ENCODE data around the gene TMEM52.

The TMEM52 gene

DNA sequence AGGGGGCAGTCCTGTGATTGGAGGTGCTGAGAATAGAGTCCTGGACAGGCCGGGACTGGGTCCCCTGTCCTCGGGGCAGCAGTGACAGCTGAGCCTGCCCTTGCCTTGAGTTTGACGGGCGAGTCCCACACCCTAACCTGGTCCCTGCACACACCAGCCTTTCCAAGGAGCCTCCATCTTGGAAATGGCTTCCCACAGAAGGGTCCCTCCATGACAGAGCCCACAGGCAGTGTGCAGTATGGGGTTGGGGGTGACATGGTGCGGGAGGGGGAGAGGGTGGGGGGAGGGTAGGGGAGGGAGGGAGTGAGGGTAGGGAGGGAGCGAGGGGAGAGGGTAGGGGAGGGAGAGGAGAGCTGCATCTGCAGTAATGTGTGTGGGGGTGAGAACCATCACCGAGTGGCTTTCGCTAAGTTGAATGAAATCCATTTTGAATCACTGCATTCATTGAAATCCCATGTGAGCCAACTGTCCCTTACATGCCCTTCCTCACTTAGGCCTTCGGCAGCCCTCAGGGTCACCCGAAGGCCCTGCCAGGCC lies 10.1 kb upstream of the TMEM52 start:
- TF ChIP-seq CTCF (IDR thresholded peaks at IDR 0.05; ENCODE audit: low read depth, low read length, missing control alignments): no peak
- in situ Hi-C loops (cut with HindIII; ENCODE audit: low sequenced_read_pairs): no loop called here
- H3K4me3 ChIP-seq (ENCODE audit: low read depth, low read length): no peak overlapping the region
- no peak for DNase-seq (ENCODE audit: low read depth)

DNA sequence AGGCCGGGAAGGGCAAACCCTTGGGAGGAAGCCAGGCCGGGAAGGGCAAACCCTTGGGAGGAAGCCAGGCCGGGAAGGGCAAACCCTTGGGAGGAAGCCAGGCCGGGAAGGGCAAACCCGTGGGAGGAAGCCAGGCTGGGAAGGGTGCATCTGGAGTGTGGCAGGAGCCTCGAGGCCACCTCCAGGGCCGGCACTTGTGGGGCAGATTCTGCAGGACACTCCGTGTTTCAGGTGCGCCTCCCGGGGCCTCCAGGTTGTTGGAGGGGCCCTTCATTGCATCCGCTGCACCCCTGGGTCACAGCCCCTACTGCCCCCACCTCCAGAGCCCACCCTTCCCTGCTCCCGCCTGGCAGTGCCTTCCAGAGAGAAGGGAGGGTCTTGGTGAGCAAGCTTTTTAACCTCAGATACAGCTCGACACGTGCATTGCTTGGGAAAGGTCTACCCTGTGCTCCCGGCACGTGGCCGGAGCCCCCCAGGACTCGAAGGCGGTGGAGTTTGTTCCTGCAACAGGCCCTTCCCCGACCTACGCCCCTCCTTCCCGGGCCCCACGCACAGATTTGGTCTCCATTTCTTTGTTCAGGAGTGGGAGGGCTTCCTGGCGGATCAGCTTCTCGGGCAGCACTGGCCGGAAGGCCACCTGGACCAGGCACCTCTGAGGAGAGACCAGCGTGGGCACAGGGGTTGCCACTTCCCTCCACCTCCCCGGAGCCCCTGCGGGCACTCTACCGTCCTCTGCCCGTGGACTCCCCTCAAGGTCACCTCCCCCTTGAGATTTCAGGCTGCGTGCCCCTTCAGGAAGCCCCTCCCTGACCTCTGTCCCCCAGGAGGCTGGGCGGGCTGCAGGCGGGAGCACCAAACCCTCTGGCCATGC lies 9.4 kb upstream of the TMEM52 start:
- DNase-seq (ENCODE audit: low read depth): no peak
- H3K4me3 ChIP-seq (ENCODE audit: low read depth, low read length): no peak overlapping the region
- in situ Hi-C loops (cut with HindIII; ENCODE audit: low sequenced_read_pairs): no loop called here
- TF ChIP-seq CTCF (IDR thresholded peaks at IDR 0.05; ENCODE audit: low read depth, low read length, missing control alignments): no peak

DNA sequence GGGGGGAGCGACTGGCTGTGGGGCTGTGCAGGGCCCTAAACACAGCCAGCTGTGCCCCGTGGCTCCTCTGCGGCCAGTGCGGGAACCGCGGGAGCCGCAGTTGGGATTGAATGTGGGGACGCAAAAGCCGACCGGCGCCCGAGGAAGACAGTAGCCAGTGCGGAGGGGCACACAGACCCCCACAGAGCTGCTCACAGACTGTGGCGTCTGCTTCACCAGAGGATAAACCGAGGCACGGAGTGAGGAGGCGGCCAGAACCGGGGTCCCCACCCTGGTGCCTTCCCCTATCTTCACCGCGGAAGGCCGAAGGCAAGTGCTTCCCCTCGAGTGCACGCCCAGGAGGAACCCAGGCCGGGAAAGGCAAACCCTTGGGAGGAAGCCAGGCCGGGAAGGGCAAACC lies 8.7 kb upstream of the TMEM52 start:
- in situ Hi-C loops (cut with HindIII; ENCODE audit: low sequenced_read_pairs): no loop called here
- H3K4me3 ChIP-seq (ENCODE audit: low read depth, low read length): no peak overlapping the region
- no peak for DNase-seq (ENCODE audit: low read depth)
- no peak for TF ChIP-seq CTCF (IDR thresholded peaks at IDR 0.05; ENCODE audit: low read depth, low read length, missing control alignments)

- in situ Hi-C loops (cut with HindIII; ENCODE audit: low sequenced_read_pairs): no loop called here
- H3K4me3 ChIP-seq (ENCODE audit: low read depth, low read length): no peak overlapping the region
- no peak for TF ChIP-seq CTCF (IDR thresholded peaks at IDR 0.05; ENCODE audit: low read depth, low read length, missing control alignments)
- no peak for DNase-seq (ENCODE audit: low read depth)
These were observed 8.0 kb upstream of the TMEM52 start for GRCh38 chr1:1926886-1927660.

DNA sequence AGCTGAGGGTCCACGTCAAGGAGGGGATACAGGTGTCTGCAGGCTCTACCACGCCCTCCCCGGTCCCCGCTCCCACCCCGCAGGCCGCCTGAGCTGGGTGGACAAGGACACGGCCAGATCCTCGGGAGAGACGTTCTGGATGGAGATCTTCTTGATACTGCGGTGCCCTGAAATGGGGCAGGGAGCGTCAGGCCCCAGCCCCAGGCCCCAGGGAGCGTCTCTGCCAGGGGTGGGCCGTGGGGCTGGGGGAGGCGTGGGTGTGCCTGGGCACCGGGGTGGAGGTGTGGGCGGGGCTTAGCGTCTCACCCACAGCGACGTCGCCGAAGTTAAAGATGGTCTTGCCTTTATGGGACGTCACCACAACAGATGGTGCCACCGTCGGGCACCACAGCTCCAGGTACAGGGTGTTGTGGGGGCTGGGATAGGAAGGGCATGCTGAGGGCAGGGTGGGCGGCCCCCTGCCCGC lies 7.3 kb upstream of the TMEM52 start:
- no peak overlapping the region for H3K4me3 ChIP-seq (ENCODE audit: low read depth, low read length)
- TF ChIP-seq CTCF (IDR thresholded peaks at IDR 0.05; ENCODE audit: low read depth, low read length, missing control alignments): no peak
- in situ Hi-C loops (cut with HindIII; ENCODE audit: low sequenced_read_pairs): no loop called here
- DNase-seq (ENCODE audit: low read depth): no peak

Measured in astrocyte of the cerebellum (primary cell).